Renal cortical epithelial cell (primary cell): Measurements from ENCODE around the gene RPL27. TPM values are rescaled to one million over a fixed set of nuclear protein-coding genes. Genes with fewer than 3 reads are reported as not detected.

Experiments used
- DNase-seq: peaks from one replicate; pipeline ENCODE4 v3.0.0-alpha.2; 2011; ENCODE audit warnings: low read depth
- total RNA-seq: library from RNA; depleted of rRNA; stranded (reverse); fragments of >200 nt; gene quantifications from 2 replicates; pipeline ENCODE4 v1.2.3, GENCODE V29; 2014

Gene RPL27
- total RNA-seq, 1 donor from 2014 or later, result 476 TPM

DNA sequence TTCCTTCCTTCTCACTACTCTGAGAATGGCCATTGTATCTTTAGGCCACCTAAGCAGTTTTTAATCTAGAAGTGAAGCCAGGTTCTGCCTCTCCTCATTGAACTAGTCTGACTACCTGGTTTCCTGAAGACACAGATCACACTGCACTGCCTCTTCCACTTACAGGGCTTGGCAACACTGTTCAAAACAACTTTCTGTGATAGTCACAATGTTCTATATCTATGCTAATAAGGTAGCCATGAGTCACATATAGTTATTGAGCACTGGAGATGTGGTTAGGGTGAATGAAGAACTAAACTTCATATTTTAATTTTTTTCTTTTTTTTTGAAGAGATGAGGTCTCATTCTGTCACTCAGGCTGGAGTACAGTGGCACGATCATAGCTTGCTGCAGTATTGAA lies 53.8 kb downstream of the RPL27 start:
- no peak for DNase-seq

Other genes starting within 250 kb of the RPL27 start
- gene RAMP2, start 237.2 kb upstream of the RPL27 start, total RNA-seq, result not detected in 2 replicates
- 70.5 and 148 TPM in 2 replicates for gene VPS25, start 225.0 kb upstream of the RPL27 start, total RNA-seq
- gene WNK4, start 217.8 kb upstream of the RPL27 start, total RNA-seq, result 1.9 and 9.7 TPM in 2 replicates
- gene COA3, start 199.7 kb upstream of the RPL27 start, total RNA-seq, result 81.1 and 89.7 TPM in 2 replicates
- gene CNTD1, start 199.6 kb upstream of the RPL27 start, total RNA-seq, result 0.05 TPM in 1 of 2 replicates, not detected in the other
- 104 and 145 TPM in 2 replicates for gene BECN1, start 174.1 kb upstream of the RPL27 start, total RNA-seq
- gene PSME3, start 165.0 kb upstream of the RPL27 start, total RNA-seq, result 138 and 153 TPM in 2 replicates
- gene AOC2, start 153.8 kb upstream of the RPL27 start, total RNA-seq, result 0.52 and 0.70 TPM in 2 replicates
- under 0.01 and 0.17 TPM in 2 replicates for gene AOC3, start 147.2 kb upstream of the RPL27 start, total RNA-seq
- gene G6PC1, start 97.6 kb upstream of the RPL27 start, total RNA-seq, result not detected in 2 replicates
- 18.4 and 19.4 TPM in 2 replicates for gene AARSD1, start 34.0 kb upstream of the RPL27 start, total RNA-seq
- 0.20 and 2.4 TPM in 2 replicates for gene PTGES3L, start 18.3 kb upstream of the RPL27 start, total RNA-seq
- gene RUNDC1, start 17.9 kb upstream of the RPL27 start, total RNA-seq, result 10.4 and 20.5 TPM in 2 replicates
- 14.9 and 42.4 TPM in 2 replicates for gene IFI35, start 8.4 kb downstream of the RPL27 start, total RNA-seq
- gene VAT1, start 24.0 kb downstream of the RPL27 start, total RNA-seq, result 150 and 204 TPM in 2 replicates
- 0.65 and 0.69 TPM in 2 replicates for gene RND2, start 26.8 kb downstream of the RPL27 start, total RNA-seq
- 8.8 and 14.9 TPM in 2 replicates for gene BRCA1, start 126.9 kb downstream of the RPL27 start, total RNA-seq
- gene NBR1, start 172.8 kb downstream of the RPL27 start, total RNA-seq, result 73.6 and 141 TPM in 2 replicates
- gene TMEM106A, start 213.5 kb downstream of the RPL27 start, total RNA-seq, result 2.3 and 2.4 TPM in 2 replicates
- not detected in 2 replicates for gene CCDC200, start 230.2 kb downstream of the RPL27 start, total RNA-seq
- gene RNU2-1, start 235.6 kb downstream of the RPL27 start, total RNA-seq, result not detected in 2 replicates